HG03469 (cell line): ENCODE data around the gene CDA.

Source experiments
- ATAC-seq: cut with Tn5 transposase; IDR thresholded peaks from one replicate; pipeline ENCODE4 v1.9.1; 2021; ENCODE audit warnings: mild to moderate bottlenecking, moderate library complexity, moderate number of reproducible peaks; ENCODE audit not compliant: unreplicated experiment

Gene CDA

DNA sequence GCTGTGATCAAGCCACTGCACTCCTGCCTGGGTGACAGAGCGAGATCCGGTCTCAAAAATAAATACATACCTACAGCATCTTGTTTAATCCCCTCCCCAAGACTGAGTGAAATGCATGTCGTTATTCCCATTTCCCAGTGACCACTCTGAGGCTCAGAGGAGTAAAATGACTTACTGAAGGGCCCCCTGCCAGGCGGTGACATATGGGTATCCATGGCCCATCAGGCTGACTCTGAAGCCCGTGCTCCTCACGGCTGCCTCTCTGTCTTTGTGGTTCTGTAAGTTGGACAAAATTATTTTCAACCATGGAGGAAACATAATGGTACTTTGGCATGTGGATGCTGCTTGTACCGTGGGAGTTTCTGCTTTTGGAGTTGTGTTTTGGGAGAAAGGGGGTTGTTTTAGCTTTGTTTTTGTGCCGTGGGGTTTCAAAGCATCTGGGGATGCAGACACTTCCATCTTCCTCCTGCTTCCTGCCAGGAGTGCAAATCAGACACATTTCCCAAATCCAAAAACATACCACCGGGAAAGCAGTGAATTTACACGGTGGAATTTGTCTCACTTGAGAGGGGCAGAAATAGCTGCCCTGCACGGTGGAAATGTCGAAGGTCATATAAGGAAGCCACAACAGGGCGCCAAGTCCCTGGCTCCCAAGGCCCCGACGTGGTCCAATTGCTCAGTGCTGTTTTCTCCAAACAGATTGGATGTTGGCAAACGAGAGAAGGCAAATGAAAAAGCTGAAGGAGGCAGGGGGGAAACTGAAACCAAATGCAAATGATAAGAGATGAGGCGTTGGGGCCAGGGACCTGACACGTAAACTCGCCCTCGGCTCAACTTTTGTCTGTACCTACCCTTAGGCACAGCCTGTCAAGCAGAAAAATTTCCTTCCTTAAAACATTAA lies 27.3 kb downstream of the CDA start:
- no peak for ATAC-seq

DNA sequence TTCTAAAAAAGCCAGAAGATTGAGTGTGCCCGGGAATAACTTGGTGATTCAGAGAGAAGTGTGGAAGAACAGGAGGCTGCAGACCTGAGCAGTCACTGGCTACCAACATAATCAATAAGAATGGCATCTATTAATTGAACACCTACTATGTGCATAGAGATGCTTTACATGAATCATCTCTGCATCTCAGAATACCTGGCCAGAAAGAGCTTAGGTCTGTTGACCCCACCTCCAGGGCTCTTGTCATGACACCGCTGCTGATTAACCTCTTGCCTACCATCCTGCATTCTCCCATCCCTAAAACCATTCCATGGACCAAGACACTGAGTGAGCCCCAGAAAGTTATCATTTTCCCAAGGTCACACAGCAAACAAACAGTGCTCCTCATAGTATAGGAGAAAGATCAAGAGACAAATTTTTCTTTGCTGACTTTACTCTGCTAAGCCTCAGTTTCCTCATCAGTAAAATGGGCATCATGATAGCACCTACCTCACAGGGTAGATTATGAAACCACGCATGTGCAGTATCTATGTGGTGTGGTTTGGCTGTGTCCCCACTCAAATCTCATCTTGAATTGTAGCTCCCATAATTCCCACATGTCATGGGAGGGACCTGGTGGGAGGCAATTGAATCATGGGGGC lies 28.1 kb downstream of the CDA start:
- no peak for ATAC-seq

DNA sequence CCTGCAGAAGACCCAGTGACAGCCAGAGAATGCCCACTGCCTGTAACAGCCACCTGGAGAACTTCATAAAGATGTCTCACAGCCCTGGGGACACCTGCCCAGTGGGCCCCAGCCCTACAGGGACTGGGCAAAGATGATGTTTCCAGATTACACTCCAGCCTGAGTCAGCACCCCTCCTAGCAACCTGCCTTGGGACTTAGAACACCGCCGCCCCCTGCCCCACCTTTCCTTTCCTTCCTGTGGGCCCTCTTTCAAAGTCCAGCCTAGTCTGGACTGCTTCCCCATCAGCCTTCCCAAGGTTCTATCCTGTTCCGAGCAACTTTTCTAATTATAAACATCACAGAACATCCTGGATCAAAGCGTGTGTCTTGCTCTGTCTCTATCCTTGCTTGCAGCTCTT lies 29.7 kb downstream of the CDA start:
- ATAC-seq: no peak

DNA sequence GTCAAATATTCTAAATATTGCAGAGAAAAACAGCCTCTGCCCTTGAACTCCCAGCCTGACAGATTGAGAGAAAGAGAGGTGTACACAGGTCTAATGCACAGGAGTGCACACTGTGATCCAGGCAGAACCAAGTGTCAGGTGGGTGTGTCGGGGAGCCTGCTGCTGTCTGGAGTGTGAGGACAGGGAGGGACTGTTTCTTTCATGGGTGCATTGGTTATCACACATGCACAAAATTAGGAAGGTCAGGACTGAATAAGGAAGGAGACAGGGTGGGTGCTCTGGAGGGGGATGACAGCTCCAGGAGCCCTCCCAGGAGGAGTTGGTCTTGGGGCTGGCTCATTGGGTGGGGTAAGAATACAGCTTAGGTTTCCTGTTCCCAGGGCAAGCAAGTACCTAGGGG lies 31.1 kb downstream of the CDA start:
- ATAC-seq: no peak

DNA sequence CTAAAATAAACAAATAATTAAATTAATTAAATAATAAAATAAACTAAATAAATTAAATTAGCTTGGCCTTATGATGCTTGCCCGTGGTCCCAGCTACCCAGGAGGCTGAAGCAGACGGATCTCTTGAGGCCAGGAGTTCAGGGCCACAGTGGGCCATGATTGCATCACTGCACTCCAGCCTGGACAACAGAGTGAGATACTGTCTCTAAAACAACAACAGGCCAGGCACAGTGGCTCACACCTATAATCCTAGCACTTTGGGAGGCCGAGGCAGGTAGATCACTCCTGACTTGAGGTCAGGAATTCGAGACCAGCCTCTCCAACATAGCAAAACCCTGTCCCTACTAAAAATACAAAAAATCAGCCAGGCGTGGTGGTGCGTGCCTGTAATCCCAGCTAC lies 32.1 kb downstream of the CDA start:
- ATAC-seq: no peak

DNA sequence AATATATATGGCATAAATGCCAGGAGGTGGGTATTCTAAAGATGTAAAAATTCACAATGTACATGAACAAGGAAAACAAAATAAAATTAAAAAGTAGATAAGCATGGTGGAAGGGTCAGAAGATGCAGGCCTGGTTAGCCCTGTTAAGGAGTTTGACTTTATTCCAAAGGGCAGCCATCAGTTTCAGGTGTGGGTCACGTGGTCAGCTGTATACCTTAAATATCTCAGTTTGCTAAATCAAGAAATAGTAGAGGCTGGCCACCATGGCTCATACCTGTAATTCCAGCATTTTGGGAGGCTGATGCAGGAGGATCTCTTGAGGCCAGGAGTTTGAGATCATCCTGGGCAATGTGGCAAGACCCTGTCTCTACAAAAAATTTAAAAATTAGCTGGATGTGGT lies 35.8 kb downstream of the CDA start:
- ATAC-seq: no peak

DNA sequence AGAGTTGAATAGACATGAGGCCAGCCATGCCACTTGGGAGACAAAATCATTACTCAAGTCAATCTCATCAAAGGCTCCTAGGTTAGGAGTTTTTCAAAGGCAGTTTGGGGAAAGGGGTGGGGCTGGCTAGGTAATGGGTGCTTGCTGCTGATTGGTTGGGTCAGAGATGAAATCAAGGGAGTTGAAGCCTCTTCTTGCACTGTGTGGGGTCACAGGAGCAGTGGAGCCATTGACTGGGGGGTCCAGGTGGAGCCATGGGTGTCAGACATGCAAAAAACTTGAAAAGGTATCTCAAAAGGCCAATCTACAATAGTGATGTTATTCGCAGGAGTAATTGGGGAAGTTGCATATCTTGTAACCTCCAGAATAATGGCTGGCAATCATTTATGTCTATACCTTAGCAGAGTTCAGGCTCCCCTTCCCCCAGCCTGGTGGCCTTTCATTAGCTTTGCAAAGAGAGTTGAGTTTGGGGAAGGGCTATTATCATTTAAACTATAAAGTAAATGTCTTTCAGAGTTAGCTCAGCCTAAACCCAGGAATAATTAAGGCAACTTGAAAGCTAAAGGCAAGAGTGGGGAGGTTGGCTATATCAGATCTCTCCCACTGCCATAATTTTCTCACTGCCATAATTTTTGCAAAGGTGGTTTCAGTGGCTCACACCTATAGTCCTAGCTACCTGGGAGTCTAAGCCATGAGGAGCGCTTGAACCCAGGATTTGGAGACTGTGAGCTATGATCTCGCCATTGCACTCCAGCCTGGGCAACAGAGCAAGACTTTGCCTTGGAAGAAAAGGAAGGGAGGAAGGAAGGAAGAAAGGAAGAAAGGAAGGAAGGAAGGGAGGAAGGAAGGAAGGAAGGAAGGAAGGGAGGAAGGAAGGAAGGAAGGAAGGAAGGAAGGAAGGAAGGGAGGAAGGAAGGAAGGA lies 36.5 kb downstream of the CDA start:
- ATAC-seq: no peak

DNA sequence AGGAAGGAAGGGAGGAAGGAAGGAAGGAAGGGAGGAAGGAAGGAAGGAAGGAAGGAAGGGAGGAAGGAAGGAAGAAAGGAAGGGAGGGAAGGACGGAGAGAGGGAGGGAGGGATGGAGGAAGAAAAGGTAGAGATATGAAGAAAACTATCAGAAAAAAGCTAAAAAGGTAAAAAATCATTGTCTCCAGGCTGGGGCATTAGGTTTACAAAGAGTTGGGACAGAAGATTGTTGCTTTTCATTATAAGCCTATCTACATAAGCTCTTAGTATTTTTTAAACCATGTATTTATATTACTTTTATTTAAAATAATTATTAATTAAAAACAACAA lies 37.2 kb downstream of the CDA start:
- ATAC-seq: no peak

DNA sequence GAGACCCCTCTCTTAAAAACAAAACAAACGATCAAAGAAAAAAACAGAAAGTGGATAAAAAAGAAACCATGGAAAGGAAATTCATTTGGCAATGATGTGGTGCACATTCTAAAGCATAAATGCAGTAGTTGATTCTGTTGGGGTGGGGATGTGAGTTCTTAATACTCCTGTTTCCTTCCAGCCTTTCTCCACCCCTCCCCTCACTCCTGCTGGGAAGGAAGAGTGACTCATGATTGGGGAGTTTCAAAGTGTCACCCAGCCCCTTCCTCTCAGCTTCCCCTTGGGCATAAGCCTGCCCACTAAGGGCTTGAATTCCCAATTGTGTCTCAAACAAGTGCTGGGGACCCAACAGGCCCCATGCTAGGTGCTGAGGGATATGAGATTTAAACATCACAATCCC lies 37.6 kb downstream of the CDA start:
- ATAC-seq: no peak

DNA sequence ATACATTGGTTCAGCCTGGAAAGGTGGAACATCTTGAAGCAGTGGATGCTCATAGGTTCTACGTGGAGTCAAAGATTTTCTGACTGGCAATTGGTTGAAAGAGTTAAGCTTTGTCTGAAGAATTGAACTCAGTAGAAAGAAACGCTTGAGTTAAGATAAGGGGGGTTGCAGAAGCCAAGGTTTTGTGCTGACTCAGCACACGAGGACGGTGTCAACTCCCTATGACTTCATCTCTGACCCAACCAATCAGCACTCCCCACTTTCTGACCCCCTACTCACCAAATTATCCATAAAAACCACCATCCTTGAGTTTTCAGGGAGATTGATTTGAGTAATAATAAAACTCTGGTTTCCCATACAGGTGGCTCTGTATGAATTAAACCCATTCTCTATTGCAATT lies 41.8 kb downstream of the CDA start:
- no peak for ATAC-seq

DNA sequence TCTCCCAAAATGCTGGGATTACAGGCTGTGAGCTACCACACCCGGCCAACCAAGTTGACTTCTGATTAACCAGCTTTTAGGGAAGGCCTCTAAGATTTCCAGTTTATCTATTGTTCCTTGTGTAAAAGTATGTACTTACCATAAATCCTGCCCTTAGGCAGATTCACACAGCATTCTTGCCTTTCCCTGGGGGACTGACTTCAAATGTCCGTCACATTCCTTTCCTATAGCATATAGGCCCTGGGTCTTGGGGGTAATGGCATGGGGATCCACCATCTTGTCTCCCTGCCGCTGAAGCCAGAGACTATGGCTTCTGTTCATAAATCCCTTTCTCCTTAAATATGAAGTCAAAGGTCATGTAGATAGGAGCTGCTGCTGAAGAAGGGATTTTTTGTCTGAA lies 43.5 kb downstream of the CDA start:
- ATAC-seq: no peak

DNA sequence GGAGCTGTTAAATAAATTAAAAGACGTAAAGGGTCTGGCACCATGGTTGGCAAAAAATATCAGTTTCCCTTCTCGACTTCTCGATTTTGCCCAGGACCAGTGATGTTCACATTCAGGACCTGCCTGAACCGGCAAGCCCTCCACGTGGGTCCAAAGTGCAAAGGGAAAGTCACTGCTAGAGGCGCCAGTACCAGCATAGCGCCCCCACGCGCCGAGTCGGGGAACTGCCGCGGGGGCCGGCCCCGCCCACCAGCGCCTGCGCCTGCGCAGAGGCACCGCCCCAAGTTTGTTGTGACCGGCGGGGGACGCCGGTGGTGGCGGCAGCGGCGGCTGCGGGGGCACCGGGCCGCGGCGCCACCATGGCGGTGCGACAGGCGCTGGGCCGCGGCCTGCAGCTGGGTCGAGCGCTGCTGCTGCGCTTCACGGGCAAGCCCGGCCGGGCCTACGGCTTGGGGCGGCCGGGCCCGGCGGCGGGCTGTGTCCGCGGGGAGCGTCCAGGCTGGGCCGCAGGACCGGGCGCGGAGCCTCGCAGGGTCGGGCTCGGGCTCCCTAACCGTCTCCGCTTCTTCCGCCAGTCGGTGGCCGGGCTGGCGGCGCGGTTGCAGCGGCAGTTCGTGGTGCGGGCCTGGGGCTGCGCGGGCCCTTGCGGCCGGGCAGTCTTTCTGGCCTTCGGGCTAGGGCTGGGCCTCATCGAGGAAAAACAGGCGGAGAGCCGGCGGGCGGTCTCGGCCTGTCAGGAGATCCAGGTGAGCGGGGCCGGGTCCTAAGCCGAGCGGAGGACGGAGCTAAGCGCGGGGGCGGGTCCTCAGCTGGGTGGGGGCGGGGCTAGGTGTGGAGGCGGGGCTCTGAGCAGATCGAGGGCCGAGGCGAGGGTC lies 44.5 kb downstream of the CDA start, which contains the start of gene PINK1:
Gene PINK1 (plus strand): TSS at position 269 of the 875 bp plus-strand sequence. CDS start 91 bp downstream, at position 360.
- ATAC-seq: no peak

DNA sequence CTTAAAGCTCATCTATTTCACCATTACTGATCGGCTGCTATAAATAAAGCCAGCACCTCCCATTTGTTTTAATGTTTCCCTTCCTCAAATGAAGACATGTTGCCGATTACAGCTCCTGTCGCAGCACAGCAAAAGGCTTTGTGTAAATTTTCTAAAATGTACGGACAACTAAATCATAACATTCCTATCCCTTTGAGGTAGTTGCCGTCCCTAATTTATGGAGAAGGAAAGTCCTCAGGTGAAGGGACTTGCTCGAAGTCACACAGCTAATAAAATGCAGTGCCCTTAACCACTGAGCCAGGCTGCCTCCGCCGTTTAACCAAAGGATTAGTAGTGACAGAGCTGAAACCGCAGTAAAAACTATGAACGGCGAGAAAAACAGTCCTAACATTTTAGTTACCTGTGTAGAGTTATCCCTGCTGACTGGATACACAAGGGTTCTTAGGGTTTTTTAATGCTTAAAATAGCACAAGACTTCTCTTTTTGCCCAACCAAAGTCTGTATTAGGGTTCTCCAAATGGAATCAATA lies 45.2 kb downstream of the CDA start:
- no peak for ATAC-seq

DNA sequence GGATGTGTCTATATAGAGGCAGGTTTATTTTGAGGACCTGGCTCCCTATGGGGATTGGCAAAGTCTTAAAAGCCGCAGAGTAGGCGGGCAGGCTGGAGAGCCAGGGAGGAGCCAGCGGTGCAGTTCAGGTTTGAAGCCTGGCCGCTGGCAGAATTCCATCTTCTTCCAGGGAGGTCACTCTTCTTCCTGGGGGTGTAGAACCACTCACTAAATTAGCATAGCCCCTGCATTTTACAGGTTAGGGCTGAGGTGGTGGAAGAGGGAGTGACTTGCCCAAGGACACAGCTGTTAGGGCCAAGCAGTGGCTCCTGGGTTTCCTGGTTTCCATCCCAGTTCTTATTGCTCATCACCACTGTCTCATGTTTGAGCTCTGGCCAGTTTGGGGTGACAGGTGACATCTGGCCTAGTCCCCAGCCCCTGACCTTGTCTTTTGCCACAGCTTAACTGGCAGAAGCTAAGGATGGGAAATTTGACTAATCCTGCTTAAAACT lies 45.7 kb downstream of the CDA start:
- no peak for ATAC-seq

DNA sequence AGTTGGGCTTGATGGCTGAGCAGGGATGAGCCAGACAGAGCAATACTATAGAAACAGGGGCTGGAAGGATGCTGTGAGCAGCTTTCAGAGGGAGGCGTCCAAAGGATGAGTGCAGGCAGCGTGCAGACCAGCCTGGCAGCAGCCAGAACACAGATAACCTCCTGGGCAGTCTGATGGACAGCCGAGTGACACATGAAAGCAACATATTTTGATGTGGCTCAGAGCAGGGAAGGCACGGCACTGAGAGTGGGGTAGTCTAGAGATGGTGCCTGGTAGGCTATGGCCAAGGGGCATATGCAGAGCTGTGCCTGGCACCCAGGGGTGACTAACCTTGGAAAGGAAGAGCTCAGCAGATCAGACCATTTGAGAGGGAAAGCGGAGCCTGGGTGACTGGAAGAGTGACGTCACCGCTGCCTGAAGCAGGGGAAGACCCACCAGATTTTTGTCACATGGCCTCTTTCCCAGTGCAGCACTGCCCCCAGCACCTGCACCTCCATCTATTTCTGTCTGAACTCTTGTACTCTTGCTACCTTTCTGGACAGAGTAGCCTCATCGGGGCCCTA lies 48.0 kb downstream of the CDA start:
- no peak for ATAC-seq

DNA sequence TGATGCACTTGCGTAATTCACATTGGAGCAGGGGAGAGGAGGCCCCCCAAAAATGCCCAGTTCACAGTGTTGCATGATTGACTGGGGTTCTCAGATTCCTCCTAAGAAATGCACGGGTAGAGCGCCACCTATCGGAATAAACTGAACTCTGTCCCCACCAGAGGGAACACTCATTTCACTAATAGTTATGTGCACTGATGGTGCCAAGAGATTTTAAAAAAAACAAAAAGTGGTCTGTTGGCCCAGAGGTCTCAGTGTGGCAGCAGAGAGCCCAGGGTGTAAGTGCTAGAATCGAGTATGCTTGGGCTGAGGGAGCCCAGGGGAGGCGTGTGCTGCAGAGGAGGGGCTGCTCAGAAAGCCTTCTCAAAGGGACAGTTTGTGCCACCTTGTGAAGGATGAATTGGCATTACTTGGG lies 51.3 kb downstream of the CDA start:
- no peak for ATAC-seq

DNA sequence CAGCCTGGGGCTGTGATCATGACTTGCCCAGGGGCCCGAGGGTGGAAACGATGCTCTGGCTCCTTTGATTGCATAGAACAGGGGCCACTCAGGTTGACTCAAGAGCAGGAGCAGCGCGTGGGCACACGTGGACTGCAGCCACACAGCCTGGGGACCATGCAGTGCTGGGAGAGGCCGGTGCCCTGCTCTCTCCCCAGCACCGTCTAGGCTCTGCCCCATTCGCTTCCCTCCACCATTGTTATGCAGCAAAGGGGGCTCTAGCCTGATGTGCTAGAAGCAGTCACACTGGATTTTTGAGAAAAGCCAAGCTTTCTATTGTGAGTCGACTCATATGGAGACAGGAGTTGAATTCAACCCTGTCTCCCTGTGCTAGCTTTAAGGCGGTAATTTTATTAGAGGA lies 53.1 kb downstream of the CDA start:
- no peak for ATAC-seq

DNA sequence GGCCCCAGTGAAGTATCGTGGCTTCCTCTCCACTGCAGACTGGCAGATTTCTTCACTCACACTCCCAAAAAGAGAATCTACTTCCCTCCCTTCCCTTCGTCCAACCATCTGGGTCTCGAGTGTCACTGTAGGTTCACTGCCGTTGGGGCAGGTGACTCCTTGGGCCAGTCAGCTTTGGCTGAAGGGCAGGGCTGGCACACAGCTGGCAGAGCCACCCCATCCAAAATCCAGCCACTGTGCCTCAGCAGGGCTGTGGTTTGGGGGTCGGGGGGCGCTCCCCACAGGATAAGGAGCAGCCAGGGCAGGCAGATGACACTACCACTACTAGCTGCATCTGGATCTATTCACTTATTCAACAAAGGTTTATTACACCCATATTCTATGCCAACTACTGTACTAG lies 54.2 kb downstream of the CDA start:
- ATAC-seq: no peak

DNA sequence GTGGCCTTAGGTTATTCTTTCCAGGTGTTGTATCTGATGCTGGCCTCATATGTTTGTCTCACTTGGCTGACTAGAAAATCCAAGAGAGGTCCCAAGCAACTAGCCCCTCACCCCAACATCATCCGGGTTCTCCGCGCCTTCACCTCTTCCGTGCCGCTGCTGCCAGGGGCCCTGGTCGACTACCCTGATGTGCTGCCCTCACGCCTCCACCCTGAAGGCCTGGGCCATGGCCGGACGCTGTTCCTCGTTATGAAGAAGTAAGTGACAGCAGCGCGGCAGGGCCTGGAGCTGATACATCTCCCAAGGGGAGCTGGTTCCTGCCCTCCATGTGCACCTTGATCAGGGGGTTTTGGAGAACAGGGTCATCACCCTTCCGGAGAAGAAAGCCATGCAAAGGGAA lies 55.5 kb downstream of the CDA start:
- no peak for ATAC-seq

DNA sequence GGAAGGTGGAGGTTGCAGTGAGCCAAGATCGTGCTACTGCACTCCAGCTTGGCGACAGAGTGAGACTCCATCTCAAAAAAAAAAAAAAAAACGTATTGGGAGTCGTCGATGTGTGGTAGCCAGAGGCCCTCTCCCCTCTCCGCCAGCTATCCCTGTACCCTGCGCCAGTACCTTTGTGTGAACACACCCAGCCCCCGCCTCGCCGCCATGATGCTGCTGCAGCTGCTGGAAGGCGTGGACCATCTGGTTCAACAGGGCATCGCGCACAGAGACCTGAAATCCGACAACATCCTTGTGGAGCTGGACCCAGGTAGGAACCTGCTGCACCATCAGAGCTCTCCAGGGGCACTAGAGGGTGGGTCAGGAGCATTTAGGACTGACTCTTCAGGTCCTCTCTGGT lies 56.5 kb downstream of the CDA start:
- no peak for ATAC-seq
